IMR-90 (cell line): ENCODE measurements around the gene CNOT6. TPM values are rescaled to one million over a fixed set of nuclear protein-coding genes. Genes with fewer than 3 reads are reported as not detected.
"Not testable (repeated sequence)": the region's sequence is repeated elsewhere in the genome, so short reads cannot be mapped to it uniquely, and the experiment has no call there.

Source experiments
- ATAC-seq: fragments of 200-7000 bp; cut with Tn5 transposase; 2 replicates; pipeline ENCODE4 v1.9.1; 2020; ENCODE audit warnings: low read depth, mild to moderate bottlenecking, moderate library complexity
- BruUV-seq: library from RNA; stranded (reverse); fragments of 400-500 nt; replicated peaks from 2 replicates; lab custom pipeline; 2021; lab: Mats Ljungman, UMichigan
- CTCF ChIA-PET: fragments of 300-600 bp; formaldehyde crosslinking; extraction: SDS; loops from one replicate; lab custom pipeline; 2021; ENCODE audit warnings: antibody characterized with exemption; lab: Yijun Ruan, JAX
- POLR2A ChIA-PET: fragments of 300-600 bp; sonication (Branson Sonifier 250); formaldehyde crosslinking; loops from one replicate; lab custom pipeline; 2022; ENCODE audit warnings: antibody characterized with exemption; ENCODE audit not compliant: unreplicated experiment; lab: Charles Lee
- DNase-seq: peaks from one replicate; pipeline ENCODE4 v3.0.0; 2013
- H2AFZ ChIP-seq: replicated peaks from 2 replicates; pipeline ENCODE3; 2013; ENCODE audit warnings: low read length, mild to moderate bottlenecking; ENCODE audit not compliant: poor library complexity
- H2AK5ac ChIP-seq: 2 replicates; pipeline ENCODE4 v1.6.1; 2013; ENCODE audit warnings: low read depth, low read length, inconsistent platforms
- H2AK9ac ChIP-seq: replicated peaks from 2 replicates; pipeline ENCODE3; 2013; ENCODE audit warnings: mild to moderate bottlenecking, low read depth, low read length, moderate library complexity; ENCODE audit not compliant: poor library complexity
- H2BK120ac ChIP-seq: 2 replicates; pipeline ENCODE4 v1.6.1; 2013; ENCODE audit warnings: low read depth, low read length, inconsistent platforms
- H2BK15ac ChIP-seq: 3 replicates; pipeline ENCODE4 v1.6.1; 2013; ENCODE audit warnings: low read depth, low read length, inconsistent platforms
- H2BK20ac ChIP-seq: 2 replicates; pipeline ENCODE4 v1.6.1; 2013; ENCODE audit warnings: low read depth, mild to moderate bottlenecking, inconsistent platforms, low read length, moderate library complexity
- H2BK5ac ChIP-seq: 2 replicates; pipeline ENCODE4 v1.6.1; 2013; ENCODE audit warnings: mild to moderate bottlenecking, low read depth, low read length, inconsistent platforms; ENCODE audit not compliant: poor library complexity, severe bottlenecking
- H3K14ac ChIP-seq: replicated peaks from 2 replicates; pipeline ENCODE4 v1.6.1; 2013; ENCODE audit warnings: low read depth, low read length, inconsistent platforms
- H3K18ac ChIP-seq: 2 replicates; pipeline ENCODE4 v1.6.1; 2013; ENCODE audit warnings: low read depth, low read length, control low read depth
- H3K23ac ChIP-seq: 2 replicates; pipeline ENCODE4 v1.6.1; 2013; ENCODE audit warnings: low read depth, low read length, inconsistent platforms
- H3K27ac ChIP-seq: 2 replicates; pipeline ENCODE4 v1.5.1; 2013; ENCODE audit warnings: mild to moderate bottlenecking, control low read depth, low read length; ENCODE audit not compliant: insufficient read depth
- H3K27me3 ChIP-seq: 2 replicates; pipeline ENCODE4 v1.6.1; 2013; ENCODE audit warnings: low read length; ENCODE audit not compliant: control insufficient read depth, insufficient read depth
- H3K36me3 ChIP-seq: 2 replicates; pipeline ENCODE4 v1.6.1; 2013; ENCODE audit warnings: low read length, mixed read lengths; ENCODE audit not compliant: control insufficient read depth, insufficient read depth
- H3K4ac ChIP-seq: 2 replicates; pipeline ENCODE4 v1.6.1; 2013; ENCODE audit warnings: low read depth, low read length, inconsistent platforms
- H3K4me1 ChIP-seq: 2 replicates; pipeline ENCODE4 v1.6.1; 2013; ENCODE audit warnings: low read length, mixed read lengths; ENCODE audit not compliant: control insufficient read depth, insufficient read depth
- H3K4me2 ChIP-seq: 2 replicates; pipeline ENCODE4 v1.6.1; 2013; ENCODE audit warnings: low read depth, mild to moderate bottlenecking, control low read depth, low read length, moderate library complexity
- H3K4me3 ChIP-seq: 2 replicates; pipeline ENCODE4 v1.5.1; 2013; ENCODE audit warnings: low read depth, mild to moderate bottlenecking, control low read depth, low read length, moderate library complexity; ENCODE audit not compliant: insufficient read depth
- H3K56ac ChIP-seq: 2 replicates; pipeline ENCODE4 v1.6.1; 2013; ENCODE audit warnings: low read length, inconsistent platforms; ENCODE audit not compliant: insufficient read depth; ENCODE audit errors: extremely low read depth
- H3K79me1 ChIP-seq, 2 experiments: 2 replicates each; pipeline ENCODE4 v1.6.1; 2013; ENCODE audit warnings: low read length in 2 of 2, inconsistent platforms in 1 of 2, low read depth in 1 of 2
- H3K9ac ChIP-seq: 2 replicates; pipeline ENCODE4 v1.6.1; 2013; ENCODE audit warnings: low read depth, low read length, control low read depth
- H3K9me1 ChIP-seq: 2 replicates; pipeline ENCODE4 v1.6.1; 2013; ENCODE audit warnings: low read length, inconsistent platforms; ENCODE audit not compliant: insufficient read depth
- H3K9me3 ChIP-seq: 2 replicates; pipeline ENCODE4 v1.6.1; 2013; ENCODE audit warnings: low read length; ENCODE audit not compliant: control insufficient read depth, insufficient read depth
- H4K20me1 ChIP-seq: 2 replicates; pipeline ENCODE4 v1.6.1; 2013; ENCODE audit warnings: low read length, inconsistent platforms; ENCODE audit not compliant: insufficient read depth
- H4K5ac ChIP-seq: 2 replicates; pipeline ENCODE4 v1.6.1; 2013; ENCODE audit warnings: mild to moderate bottlenecking, low read depth, low read length, control low read depth
- H4K8ac ChIP-seq, 2 experiments: 2 replicates each; pipeline ENCODE4 v1.6.1; 2013; ENCODE audit warnings: low read depth in 2 of 2, low read length in 2 of 2, control low read depth in 1 of 2, inconsistent platforms in 1 of 2
- H4K91ac ChIP-seq: 2 replicates; pipeline ENCODE4 v1.6.1; 2013; ENCODE audit warnings: low read depth, low read length, inconsistent platforms; ENCODE audit not compliant: insufficient read depth
- WGBS, 2 experiments: methylation state at CpG; one replicate each; pipeline versions ENCODE4 v1.1.5 to v1.1.7; 2013; ENCODE audit warnings: missing lambda C conversion rate in 2 of 2; ENCODE audit not compliant: insufficient read length in 1 of 2; ENCODE audit errors: extremely low coverage in 2 of 2; 5-methylcytosine and 5-hydroxymethylcytosine counted together
- dilution Hi-C: fragments of 300-500 bp; cut with HindIII; formaldehyde crosslinking; loops from one replicate; pipeline ENCODE4 v1.14.3; 2018; ENCODE audit warnings: low sequenced_read_pairs; ENCODE audit not compliant: unreplicated experiment
- in situ Hi-C: fragments of 300-500 bp; cut with MboI; formaldehyde crosslinking; loops from 3 replicates; pipeline ENCODE4 v1.14.3; 2019; ENCODE audit warnings: low sequenced_read_pairs, inconsistent platforms, mixed read lengths
- intact Hi-C: fragments of 100-400 bp; cut with micrococcal nuclease; formaldehyde crosslinking; loops from 2 replicates; pipeline ENCODE4 v1.10.0; 2022
- polyA plus RNA-seq, 3 experiments: library from polyadenylated mRNA; depleted of rRNA; stranded (reverse); fragments of >200 nt; gene quantifications; 2 replicates each; pipeline ENCODE4 v1.2.3, GENCODE V29; 2012; ENCODE audit warnings: low replicate concordance in 1 of 3
- total RNA-seq: library from RNA; depleted of rRNA; stranded (reverse); fragments of >200 nt; gene quantifications from 2 replicates; pipeline ENCODE4 v1.2.3, GENCODE V29; 2012

CNOT6 gene
- total and polyA plus RNA-seq, 2 of the 4 experiments (the other 2 are of a cell fraction) = 9.7 to 10.8 TPM

DNA sequence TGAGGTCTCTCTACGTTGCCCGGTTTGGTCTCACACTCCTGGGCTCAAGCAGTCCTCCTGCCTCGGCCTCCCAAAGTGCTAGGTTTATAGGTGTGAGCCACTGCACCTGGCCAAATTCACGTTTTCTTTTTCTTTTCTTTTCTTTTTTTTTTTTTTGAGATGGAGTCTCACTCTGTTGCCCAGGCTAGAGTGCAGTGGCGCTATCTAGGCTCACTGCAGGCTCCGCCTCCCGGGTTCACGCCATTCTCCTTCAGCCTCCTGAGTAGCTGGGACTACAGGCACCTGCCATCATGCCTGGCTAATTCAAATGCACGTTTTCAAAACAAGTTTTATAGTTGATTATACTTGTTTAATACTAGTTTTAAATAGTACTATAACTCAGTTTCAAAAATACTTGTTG is 6.1 kb downstream of the CNOT6 start:
- H4K91ac ChIP-seq, H3K56ac ChIP-seq, H2BK20ac ChIP-seq, H2AK5ac ChIP-seq, BruUV-seq, H3K4me3 ChIP-seq, DNase-seq, H3K9ac ChIP-seq, H4K8ac ChIP-seq, H2BK120ac ChIP-seq, H3K23ac ChIP-seq, H3K9me1 ChIP-seq, intact Hi-C loops, H3K14ac ChIP-seq, ATAC-seq, dilution Hi-C loops, H3K36me3 ChIP-seq, H2AK9ac ChIP-seq, H2BK5ac ChIP-seq, H2AFZ ChIP-seq, H4K5ac ChIP-seq, H3K4me2 ChIP-seq, H3K27me3 ChIP-seq, H3K18ac ChIP-seq, H3K27ac ChIP-seq, H2BK15ac ChIP-seq, H3K9me3 ChIP-seq, in situ Hi-C loops, H3K4ac ChIP-seq: not testable (repeated sequence)
- Histone ChIP-seq H3K4me1 (peaks cover 13% of the 10 kb centered on the region), H3K79me1 (peaks cover 38 to 60% of the 10 kb centered on the region in 2 experiments), H4K20me1 (peaks cover 42% of the 10 kb centered on the region)
- POLR2A ChIA-PET = interaction anchor here (0.6 kb wide), 1 partner anchor 11 kb away, joined by 3 read pairs; no protein-coding TSS in a partner anchor
- no CpG with 5 or more reads among the region's 9 CpGs for WGBS, 2 experiments
- CTCF ChIA-PET = interaction anchor here (0.7 to 1.5 kb wide), 2 partner anchors 19 to 218 kb away, joined by 3 read pairs; no protein-coding TSS in a partner anchor
